HG03095 (cell line): ENCODE results near the gene PLXDC1.

ENCODE experiments used
- ATAC-seq: cut with Tn5 transposase; IDR thresholded peaks from one replicate; pipeline ENCODE4 v1.9.1; 2021; ENCODE audit warnings: moderate library complexity; ENCODE audit not compliant: unreplicated experiment

The PLXDC1 gene

GRCh38 chr17:39158623-39159022, 7.2 kb upstream of the PLXDC1 start:
- no peak for ATAC-seq

DNA sequence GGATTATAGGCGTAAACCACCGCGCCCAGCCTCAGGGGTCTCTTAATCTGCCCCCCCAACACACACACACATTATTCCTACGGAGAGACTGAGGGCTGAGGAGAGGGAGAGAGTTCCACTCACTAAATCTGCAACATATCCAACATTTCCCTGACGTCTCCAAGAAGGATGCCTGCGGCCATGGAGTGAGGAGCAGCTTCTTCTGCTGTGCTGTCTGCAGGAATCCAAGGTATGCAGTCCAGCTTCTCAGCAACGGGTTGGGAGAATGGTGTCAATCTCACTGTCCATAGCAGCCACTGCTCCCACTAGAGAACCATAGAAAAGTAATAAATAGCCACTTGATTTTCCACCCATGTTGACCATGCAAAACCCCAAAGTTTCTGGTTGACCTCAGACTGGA, 5.1 kb upstream of the PLXDC1 start:
- ATAC-seq = no peak

DNA sequence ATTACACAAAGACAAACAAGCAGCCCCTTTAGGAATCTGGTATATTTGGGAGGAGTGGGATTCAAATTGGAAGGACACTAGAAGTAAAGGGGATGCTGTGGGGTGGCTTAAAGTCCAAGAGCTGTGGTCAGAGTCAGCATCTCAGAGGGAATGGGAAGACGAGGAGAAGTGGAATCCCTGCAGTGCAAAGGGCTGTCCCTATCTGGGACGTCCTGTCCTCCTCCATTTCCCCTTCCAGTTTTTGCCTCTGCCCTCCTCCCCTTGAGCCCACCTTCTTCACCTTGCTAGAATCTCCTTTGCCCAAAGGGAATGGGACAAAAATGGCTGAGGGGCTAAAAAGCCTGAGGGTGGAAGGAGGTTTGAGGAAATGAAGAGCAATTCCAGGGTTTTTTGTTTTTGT, 4.2 kb upstream of the PLXDC1 start:
- no peak for ATAC-seq

GRCh38 chr17:39153599-39154051, 2.2 kb upstream of the PLXDC1 start:
- ATAC-seq = no peak

DNA sequence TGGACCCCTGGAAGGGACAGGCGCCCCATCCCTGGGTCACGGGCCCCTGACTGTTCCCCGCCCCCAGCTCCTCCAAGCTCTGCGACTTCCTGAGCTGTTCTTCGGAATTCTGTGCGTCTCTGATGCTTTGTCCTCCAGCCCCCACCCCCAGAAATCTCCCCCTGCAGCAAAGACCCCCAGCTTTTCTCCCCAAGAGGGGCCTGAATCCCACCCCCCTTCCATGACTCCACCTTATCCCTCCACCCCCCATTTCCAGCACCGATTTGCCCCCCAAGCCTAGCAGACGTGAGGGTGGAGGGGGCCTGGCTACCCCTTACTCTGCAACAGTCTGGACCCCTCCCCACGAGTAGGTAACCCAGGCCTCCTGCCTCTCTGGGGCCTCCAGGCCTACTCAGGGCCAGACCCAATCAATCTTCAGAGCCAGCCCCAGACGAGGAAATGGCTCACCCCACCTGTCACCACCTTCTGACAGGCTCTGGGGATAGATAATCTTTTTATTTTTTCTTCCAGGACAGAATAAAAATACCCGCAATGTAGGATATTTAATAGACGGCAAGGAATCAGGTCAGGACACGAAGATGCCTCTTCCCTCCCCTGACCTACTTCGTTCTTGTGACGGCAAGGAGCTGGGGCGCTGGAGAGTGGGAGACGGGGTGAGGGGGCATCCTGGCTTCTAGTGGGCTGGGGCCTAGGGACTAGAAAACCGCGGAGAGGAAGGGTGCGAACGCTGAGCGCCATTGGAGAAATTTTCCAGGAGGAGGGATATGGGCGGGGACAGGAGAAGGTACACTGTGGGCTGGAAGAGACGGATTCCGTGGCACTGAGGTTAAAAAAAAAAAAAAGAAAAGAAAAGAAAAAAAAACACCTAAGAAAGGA, 744 bp upstream of the PLXDC1 start:
- ATAC-seq = no peak

- ATAC-seq = no peak
Measured at GRCh38 chr17:39150795-39151149, 665 bp downstream of the PLXDC1 start.

DNA sequence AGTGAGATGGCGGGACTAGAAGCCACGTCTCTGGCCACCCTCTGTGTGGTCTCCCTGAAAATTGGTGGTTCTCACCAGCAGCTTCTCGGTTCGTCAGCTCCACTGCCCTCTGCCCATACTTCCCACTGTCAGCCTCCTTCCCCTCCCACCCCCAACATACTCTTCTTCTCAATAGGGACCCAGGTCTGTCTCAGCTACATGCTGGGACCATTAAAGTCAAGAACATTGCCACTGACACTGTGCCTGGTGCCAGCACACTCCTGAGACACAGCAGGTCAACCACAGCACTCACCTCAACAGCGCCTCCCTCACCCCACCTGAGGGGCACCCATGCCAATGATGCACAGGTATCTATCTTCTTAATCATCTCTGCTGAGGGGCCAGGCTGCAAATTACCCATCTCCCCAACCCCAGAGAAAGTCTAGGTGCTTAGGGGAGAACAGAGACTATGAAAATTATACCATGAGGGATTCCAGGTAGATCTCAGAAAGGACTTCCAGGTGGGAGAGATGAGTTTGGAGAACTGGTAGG, 1.3 kb downstream of the PLXDC1 start:
- no peak for ATAC-seq

GRCh38 chr17:39147221-39148185, 3.9 kb downstream of the PLXDC1 start:
- ATAC-seq = no peak

- no peak for ATAC-seq
Measured at GRCh38 chr17:39146273-39146672, 5.2 kb downstream of the PLXDC1 start.

DNA sequence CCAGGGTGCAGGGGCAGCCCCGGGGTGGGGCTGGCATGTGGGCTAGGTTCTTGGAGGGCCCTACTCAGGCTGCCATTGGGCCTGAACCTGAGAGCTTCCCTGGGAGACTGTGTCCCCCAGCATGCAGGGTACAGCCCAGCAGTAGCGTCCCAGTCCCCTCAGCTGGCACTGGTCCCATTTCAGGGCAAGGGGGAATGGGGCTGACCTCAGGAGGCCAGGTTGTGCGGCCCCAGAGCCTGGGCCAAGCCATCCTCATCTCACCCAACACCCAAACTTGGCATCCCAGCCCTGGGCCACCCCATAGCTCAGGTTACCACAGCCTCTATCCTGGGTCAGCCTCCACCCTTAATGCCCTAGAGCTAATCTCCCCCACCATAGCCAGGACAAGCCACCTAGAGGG, 6.3 kb downstream of the PLXDC1 start:
- no peak for ATAC-seq

- no peak for ATAC-seq
Measured at GRCh38 chr17:39144416-39144840, 7.0 kb downstream of the PLXDC1 start.

DNA sequence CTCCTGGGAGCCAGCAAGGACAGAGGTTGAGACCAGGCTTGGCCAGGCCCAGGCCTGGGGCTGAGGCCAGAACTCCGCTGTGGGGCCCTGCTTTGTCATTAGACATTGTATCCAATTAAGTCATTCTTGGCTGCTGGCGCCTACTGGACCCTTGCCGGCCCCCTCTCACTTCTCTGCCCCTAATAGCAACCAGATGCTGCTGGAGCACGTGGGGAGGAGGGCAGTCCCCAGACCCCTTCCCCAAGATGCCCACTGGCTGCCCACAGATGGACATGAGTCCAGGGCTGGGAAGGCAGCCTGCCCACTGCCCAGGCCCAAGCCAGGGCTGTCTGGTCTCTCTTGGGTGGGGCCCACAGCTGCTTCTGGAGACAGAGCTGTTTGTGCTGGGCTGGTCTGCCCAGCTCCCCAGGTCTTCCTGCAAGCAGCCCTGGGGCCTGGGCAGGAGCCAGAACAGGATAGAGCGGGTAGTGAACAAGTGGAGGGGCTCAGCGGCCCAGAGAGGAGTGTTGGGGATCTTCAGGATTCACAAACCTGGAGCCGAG, 7.8 kb downstream of the PLXDC1 start:
- no peak for ATAC-seq

DNA sequence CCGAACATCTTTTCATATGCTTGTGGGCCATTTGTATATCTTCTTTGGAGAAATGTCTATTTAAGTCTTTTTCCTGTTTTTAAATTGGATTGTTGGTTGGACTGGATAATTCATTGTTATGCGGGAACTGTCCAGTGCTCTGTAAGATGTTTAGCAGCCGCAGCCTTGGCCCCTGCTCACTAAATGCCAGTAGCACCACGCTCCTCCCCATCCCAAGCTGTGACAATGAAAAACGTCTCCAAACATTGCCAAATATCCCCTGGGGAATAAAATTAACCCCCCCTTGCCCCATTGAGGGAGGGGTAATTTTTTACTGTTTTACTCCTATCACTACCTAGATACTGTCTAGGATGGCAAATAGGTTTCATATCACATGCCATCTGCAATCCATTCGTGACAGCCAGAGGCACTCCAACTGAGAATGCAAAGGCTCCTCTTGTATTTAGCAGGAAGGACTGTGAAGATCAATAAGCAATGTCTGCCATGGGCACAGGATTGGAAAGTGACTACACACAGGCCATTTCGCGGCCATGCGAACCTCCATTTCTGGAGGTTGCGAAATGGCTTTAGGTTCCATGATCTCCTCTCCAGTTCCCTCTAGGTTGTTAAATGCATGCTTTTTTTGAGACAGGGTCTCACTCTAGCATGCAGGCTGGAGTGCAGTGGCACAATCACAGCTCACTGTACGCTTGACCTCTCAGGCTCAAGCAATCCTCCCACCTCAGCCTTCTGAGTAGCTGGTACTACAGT, 9.3 kb downstream of the PLXDC1 start:
- ATAC-seq = no peak

- ATAC-seq = no peak
Measured at GRCh38 chr17:39141294-39141693, 10.1 kb downstream of the PLXDC1 start.

DNA sequence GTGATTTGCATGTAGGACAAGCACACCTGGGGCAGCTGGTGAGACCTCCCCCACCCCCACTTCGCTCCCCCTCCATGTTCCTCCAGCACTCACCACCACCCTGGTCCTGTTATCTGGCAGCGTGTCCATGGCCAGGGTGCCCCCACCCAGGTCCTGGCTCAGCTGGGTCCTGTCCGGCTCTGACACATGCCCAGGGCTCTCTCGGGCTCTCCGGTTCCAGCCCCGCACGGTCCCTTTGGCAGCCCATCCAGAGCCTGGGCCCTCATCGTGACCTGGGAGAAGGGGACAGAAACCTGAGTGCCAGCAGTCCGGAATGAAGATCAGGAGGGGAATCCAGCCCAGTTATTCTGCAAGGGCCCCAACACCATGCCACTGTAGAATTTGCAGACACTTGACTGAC, 11.9 kb downstream of the PLXDC1 start:
- ATAC-seq = no peak

- ATAC-seq = no peak
Measured at GRCh38 chr17:39139161-39139511, 12.3 kb downstream of the PLXDC1 start.

- ATAC-seq = no peak
Measured at GRCh38 chr17:39138431-39139160, 12.8 kb downstream of the PLXDC1 start.

DNA sequence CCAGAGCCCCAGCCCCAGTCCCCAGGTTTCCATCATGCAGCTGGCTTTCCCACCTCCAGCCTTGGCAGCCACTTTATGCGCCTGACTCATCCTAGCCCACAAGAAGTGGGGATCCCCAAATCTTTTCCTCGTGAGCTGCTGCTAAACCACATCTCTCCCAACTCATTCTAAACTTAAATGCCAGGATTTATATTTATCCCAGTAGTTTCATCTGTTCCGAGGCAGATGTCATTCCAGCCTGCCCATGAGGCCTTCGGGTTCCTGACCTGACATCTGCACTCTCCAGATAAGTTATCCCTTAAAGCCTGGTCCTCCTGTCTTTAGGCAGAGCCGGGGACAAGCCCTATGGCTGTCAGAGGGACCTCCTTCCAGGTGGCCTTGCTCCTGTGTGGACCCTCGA, 16.6 kb downstream of the PLXDC1 start:
- no peak for ATAC-seq

- ATAC-seq = no peak
Measured at GRCh38 chr17:39132192-39132610, 19.2 kb downstream of the PLXDC1 start.

DNA sequence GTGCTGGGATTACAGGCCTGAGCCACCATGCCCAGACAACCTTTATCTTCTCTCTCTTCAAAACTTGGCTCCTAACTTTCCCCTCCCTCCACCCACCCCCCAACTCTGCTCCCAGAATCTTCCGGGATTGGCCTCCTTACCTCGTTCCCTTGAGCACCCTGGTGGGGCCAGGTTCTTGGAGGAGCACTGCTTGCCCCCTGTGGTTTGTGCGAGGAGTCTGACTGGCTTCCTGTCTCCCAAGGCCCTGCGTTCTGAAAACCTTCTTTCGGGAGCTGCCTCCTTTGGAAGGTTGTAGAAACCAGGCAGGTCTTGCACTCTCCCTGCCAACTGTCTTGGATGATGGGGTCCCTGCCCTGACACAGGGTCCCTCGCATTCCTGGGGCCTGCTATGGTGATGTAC, 19.8 kb downstream of the PLXDC1 start:
- ATAC-seq = no peak
